ENCODE data around the gene FEM1B.

Gene FEM1B

DNA sequence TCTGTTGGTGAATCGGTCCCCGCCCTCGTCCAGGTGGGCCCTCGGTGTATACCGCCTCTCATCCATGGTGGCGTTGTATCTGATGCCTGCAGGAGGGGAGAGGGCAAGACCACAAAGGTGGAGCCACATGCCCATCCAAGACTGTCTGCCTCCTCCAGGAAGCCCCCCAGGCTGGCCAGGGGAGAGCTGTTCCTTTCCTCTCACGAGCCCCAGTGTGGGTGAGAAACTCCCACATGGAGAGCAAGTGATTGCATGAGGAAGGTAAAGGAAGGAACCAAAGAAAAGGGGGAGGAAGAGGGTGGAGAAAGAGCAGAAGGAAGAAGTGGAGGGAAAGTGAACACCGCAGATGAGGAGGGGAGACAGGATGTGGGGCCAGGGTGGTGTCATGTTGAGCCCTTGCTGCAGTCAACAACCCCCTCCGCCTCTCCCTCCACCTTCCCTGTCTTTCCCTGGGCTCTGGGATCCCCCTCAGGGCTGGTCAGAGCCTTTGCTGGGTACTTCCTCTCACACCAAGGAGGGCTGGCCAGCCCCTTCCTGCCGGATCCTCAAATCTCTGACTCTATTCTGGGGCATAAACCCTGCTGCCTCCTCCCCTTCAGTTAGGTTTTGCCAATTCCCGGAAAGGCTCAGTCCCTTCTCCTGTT is 49.3 kb downstream of the FEM1B start:
- TF ChIP-seq SPI1 (IDR thresholded peaks at IDR 0.05; ENCODE audit: borderline replicate concordance, low read depth) (peak; percentile 20; the same call in 1 of the 2 replicates), GABPA (IDR thresholded peaks at IDR 0.05; ENCODE audit: low read depth) (no peak)
- DNase-seq (ENCODE audit: low read depth in 1 of 2, low spot score in 1 of 2) = peak in 1 of 2 experiments; percentile 14
- Histone ChIP-seq H3K4me3 (replicated peaks; ENCODE audit: insufficient read depth, low read length) (no peak overlapping the region), H3K27ac (replicated peaks) (no peak overlapping the region), H3K27me3 (ENCODE audit: insufficient read depth, poor library complexity, severe bottlenecking) (no peaks in the 10 kb centered on the region)

DNA sequence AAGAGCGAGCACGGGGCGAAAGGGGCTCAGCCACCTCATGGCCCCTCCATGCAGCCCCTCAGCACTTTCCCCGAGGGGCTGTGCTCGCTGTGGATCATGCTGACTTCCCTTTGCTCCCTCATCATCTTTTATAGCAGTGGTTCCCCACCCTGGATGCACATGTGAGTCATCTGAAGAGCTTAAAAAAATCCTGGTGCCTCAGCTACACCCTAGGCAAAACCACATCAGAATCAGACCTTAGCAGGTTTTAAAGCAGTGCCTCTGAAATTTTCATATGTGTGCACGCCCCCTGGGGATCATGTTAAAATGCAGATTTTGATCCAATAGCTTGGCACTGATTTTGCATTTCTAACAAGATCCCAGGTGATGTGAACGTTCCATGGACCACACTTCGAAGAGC is 50.9 kb downstream of the FEM1B start:
- DNase-seq (ENCODE audit: low read depth in 1 of 2, low spot score in 1 of 2) = no peak
- TF ChIP-seq POLR2AphosphoS5 (IDR thresholded peaks at IDR 0.05; ENCODE audit: low read depth) (no peak), GABPA (IDR thresholded peaks at IDR 0.05; ENCODE audit: low read depth) (no peak), SPI1 (IDR thresholded peaks at IDR 0.05; ENCODE audit: borderline replicate concordance, low read depth) (no peak)
- TF ChIP-seq, protein P1, sequence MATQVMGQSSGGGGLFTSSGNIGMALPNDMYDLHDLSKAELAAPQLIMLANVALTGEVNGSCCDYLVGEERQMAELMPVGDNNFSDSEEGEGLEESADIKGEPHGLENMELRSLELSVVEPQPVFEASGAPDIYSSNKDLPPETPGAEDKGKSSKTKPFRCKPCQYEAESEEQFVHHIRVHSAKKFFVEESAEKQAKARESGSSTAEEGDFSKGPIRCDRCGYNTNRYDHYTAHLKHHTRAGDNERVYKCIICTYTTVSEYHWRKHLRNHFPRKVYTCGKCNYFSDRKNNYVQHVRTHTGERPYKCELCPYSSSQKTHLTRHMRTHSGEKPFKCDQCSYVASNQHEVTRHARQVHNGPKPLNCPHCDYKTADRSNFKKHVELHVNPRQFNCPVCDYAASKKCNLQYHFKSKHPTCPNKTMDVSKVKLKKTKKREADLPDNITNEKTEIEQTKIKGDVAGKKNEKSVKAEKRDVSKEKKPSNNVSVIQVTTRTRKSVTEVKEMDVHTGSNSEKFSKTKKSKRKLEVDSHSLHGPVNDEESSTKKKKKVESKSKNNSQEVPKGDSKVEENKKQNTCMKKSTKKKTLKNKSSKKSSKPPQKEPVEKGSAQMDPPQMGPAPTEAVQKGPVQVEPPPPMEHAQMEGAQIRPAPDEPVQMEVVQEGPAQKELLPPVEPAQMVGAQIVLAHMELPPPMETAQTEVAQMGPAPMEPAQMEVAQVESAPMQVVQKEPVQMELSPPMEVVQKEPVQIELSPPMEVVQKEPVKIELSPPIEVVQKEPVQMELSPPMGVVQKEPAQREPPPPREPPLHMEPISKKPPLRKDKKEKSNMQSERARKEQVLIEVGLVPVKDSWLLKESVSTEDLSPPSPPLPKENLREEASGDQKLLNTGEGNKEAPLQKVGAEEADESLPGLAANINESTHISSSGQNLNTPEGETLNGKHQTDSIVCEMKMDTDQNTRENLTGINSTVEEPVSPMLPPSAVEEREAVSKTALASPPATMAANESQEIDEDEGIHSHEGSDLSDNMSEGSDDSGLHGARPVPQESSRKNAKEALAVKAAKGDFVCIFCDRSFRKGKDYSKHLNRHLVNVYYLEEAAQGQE (IDR thresholded peaks at IDR 0.05; ENCODE audit: insufficient replicate concordance, low read depth) = no peak
- H3K27me3 ChIP-seq (ENCODE audit: insufficient read depth, poor library complexity, severe bottlenecking) = no peaks in the 10 kb centered on the region
- H3K27ac ChIP-seq (replicated peaks) = no peak overlapping the region
- no peak overlapping the region for H3K4me3 ChIP-seq (replicated peaks; ENCODE audit: insufficient read depth, low read length)

DNA sequence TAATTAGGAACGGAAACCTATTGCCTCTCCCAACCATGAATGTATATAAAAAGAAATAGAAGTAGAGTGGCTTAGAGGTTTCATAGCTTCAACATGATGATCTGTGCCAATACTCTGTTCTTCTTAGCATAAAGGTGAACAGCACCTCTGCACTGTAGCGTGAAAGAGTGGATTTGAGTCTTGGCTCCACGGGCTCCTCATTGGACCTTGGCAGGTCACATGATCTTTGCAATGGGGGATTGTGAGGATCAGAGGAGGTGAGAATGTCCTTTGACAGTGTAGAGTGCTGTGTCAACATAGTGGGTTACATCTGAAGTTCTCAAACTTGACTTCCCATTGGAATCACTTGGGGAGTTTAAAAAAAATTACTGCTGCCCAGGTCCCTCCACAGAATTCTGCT is 51.4 kb downstream of the FEM1B start:
- no peak for DNase-seq (ENCODE audit: low read depth in 1 of 2, low spot score in 1 of 2)
- Histone ChIP-seq H3K27ac (replicated peaks) (no peak overlapping the region), H3K27me3 (ENCODE audit: insufficient read depth, poor library complexity, severe bottlenecking) (no peaks in the 10 kb centered on the region), H3K4me3 (replicated peaks; ENCODE audit: insufficient read depth, low read length) (no peak overlapping the region)
- TF ChIP-seq, protein P2, sequence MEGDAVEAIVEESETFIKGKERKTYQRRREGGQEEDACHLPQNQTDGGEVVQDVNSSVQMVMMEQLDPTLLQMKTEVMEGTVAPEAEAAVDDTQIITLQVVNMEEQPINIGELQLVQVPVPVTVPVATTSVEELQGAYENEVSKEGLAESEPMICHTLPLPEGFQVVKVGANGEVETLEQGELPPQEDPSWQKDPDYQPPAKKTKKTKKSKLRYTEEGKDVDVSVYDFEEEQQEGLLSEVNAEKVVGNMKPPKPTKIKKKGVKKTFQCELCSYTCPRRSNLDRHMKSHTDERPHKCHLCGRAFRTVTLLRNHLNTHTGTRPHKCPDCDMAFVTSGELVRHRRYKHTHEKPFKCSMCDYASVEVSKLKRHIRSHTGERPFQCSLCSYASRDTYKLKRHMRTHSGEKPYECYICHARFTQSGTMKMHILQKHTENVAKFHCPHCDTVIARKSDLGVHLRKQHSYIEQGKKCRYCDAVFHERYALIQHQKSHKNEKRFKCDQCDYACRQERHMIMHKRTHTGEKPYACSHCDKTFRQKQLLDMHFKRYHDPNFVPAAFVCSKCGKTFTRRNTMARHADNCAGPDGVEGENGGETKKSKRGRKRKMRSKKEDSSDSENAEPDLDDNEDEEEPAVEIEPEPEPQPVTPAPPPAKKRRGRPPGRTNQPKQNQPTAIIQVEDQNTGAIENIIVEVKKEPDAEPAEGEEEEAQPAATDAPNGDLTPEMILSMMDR (IDR thresholded peaks at IDR 0.05; ENCODE audit: insufficient read depth, low read length) = no peak
- TF ChIP-seq GABPA (IDR thresholded peaks at IDR 0.05; ENCODE audit: low read depth) (no peak), SPI1 (IDR thresholded peaks at IDR 0.05; ENCODE audit: borderline replicate concordance, low read depth) (no peak), POLR2AphosphoS5 (IDR thresholded peaks at IDR 0.05; ENCODE audit: low read depth) (no peak)
- TF ChIP-seq, protein P1 (IDR thresholded peaks at IDR 0.05; ENCODE audit: insufficient replicate concordance, low read depth) = no peak

DNA sequence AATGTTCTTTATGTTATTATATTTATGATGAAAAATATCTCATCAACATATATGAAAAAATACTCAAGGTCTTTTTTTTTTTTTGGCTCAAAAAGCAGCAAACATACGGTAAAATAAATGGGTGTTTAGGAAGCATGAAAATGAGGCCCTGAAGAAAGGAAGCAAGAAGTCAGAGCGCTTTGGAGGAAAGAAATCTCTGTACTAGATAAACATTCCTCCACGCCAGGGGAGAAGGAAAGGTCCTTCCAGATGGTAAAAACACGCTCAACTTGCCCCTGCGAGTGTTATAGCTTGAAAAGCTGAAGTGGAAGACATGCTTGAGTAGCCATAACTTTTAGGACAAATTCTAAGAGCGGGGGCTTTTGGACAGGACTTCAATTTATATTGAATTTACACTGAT is 52.9 kb downstream of the FEM1B start:
- no peak for DNase-seq (ENCODE audit: low read depth in 1 of 2, low spot score in 1 of 2)
- Histone ChIP-seq H3K4me3 (replicated peaks; ENCODE audit: insufficient read depth, low read length) (no peak overlapping the region), H3K27ac (replicated peaks) (no peak overlapping the region), H3K27me3 (ENCODE audit: insufficient read depth, poor library complexity, severe bottlenecking) (no peaks in the 10 kb centered on the region)
- TF ChIP-seq, protein P2 (IDR thresholded peaks at IDR 0.05; ENCODE audit: insufficient read depth, low read length) = no peak
- no peak for TF ChIP-seq POLR2AphosphoS5 (IDR thresholded peaks at IDR 0.05; ENCODE audit: low read depth)
- no peak for TF ChIP-seq SPI1 (IDR thresholded peaks at IDR 0.05; ENCODE audit: borderline replicate concordance, low read depth)
- no peak for TF ChIP-seq GABPA (IDR thresholded peaks at IDR 0.05; ENCODE audit: low read depth)
- TF ChIP-seq, protein P1 (IDR thresholded peaks at IDR 0.05; ENCODE audit: insufficient replicate concordance, low read depth) = no peak
